Tibial nerve (tissue), 4 donors: ENCODE results near the gene FSTL4. TPM values are rescaled to one million over a fixed set of nuclear protein-coding genes. Genes with fewer than 3 reads are reported as not detected.

ENCODE experiments used
- DNase-seq, 2 donors: peaks; one replicate each; pipeline ENCODE4 v3.0.0-alpha.2; 2019; ENCODE audit warnings: low spot score in 2 of 2
- H3K27ac ChIP-seq, 4 donors: fragments of 200-600 bp; sonication (generic) in 3 of 4; one replicate each; pipeline ENCODE4 v1.5.1; 2017 to 2019; ENCODE audit warnings: mild to moderate bottlenecking in 1 of 4
- H3K27me3 ChIP-seq, 2 donors: fragments of 200-600 bp; sonication (generic) in 1 of 2; one replicate each; pipeline versions ENCODE4 v1.5.1 to v1.6.0; 2017 to 2019
- H3K36me3 ChIP-seq, 3 donors: fragments of 200-600 bp; sonication (generic); one replicate each; pipeline ENCODE4 v1.5.1; 2018 to 2019
- H3K4me1 ChIP-seq, 4 donors: fragments of 200-600 bp; sonication (generic) in 3 of 4; one replicate each; pipeline ENCODE4 v1.5.1; 2017 to 2019
- H3K4me3 ChIP-seq, 4 donors: fragments of 200-600 bp; sonication (generic) in 3 of 4; one replicate each; pipeline ENCODE4 v1.5.1; 2017 to 2019; ENCODE audit warnings: mild to moderate bottlenecking in 1 of 4, moderate library complexity in 1 of 4
- H3K9me3 ChIP-seq, 4 donors: fragments of 200-600 bp; sonication (generic) in 3 of 4; one replicate each; pipeline ENCODE4 v1.5.1; 2017 to 2019
- CTCF ChIP-seq, 5 experiments: fragments of 200-600 bp in 3 of 5; fragments of 450-650 bp in 2 of 5; sonication (generic) in 3 of 5; IDR thresholded peaks; one replicate each; pipeline ENCODE4 v1.5.1; 2016 to 2019; ENCODE audit warnings: antibody characterized with exemption in 5 of 5, mild to moderate bottlenecking in 3 of 5, moderate library complexity in 2 of 5
- EP300 ChIP-seq, 2 donors: sonication (generic); formaldehyde crosslinking; IDR thresholded peaks; one replicate each; pipeline ENCODE4 v1.6.1; 2017; ENCODE audit warnings: antibody characterized with exemption in 2 of 2, mild to moderate bottlenecking in 1 of 2
- POLR2A ChIP-seq, 2 donors: fragments of 450-650 bp; IDR thresholded peaks; one replicate each; pipeline ENCODE4 v1.6.1; 2017; ENCODE audit warnings: antibody characterized with exemption in 2 of 2, mild to moderate bottlenecking in 2 of 2, moderate library complexity in 2 of 2
- WGBS, 2 donors: methylation state at CpG; one replicate each; pipeline ENCODE4 v1.1.5; 2018; 5-methylcytosine and 5-hydroxymethylcytosine counted together
- total RNA-seq, 4 donors: library from RNA; depleted of rRNA; stranded (reverse); fragments of >200 nt; gene quantifications; one replicate each; pipeline ENCODE4 v1.1.0, GENCODE V29; 2016

FSTL4 gene
- total RNA-seq, 4 donors from 2014 or later = 0.22 TPM; not detected in 3

- no peak for DNase-seq
- Histone ChIP-seq H3K4me1 (no peaks in the 10 kb centered on the region), H3K9me3 (no peaks in the 10 kb centered on the region), H3K27me3 (no peaks in the 10 kb centered on the region), H3K4me3 (no peak overlapping the region), H3K36me3 (no peaks in the 10 kb centered on the region), H3K27ac (no peak overlapping the region)
- WGBS, 2 donors = 68 to 82% methylated on average over 10 of the region's 10 CpGs
- TF ChIP-seq CTCF (IDR thresholded peaks at IDR 0.05) (no peak), EP300 (IDR thresholded peaks at IDR 0.05) (no peak)
Observed at GRCh38 chr5:133363807-133364587, 248.3 kb downstream of the FSTL4 start.

GRCh38 chr5:133362438-133362837 lies 249.9 kb downstream of the FSTL4 start:
- H3K9me3 ChIP-seq = no peaks in the 10 kb centered on the region
- no peak overlapping the region for H3K4me3 ChIP-seq
- 88 to 90% methylated on average over 7 of the region's 7 CpGs for WGBS, 2 donors
- H3K27me3 ChIP-seq = no peaks in the 10 kb centered on the region
- no peaks in the 10 kb centered on the region for H3K4me1 ChIP-seq
- H3K36me3 ChIP-seq = no peaks in the 10 kb centered on the region
- no peak overlapping the region for H3K27ac ChIP-seq
- TF ChIP-seq EP300 (IDR thresholded peaks at IDR 0.05) = no peak
- no peak for TF ChIP-seq POLR2A (IDR thresholded peaks at IDR 0.05)
- no peak for TF ChIP-seq CTCF (IDR thresholded peaks at IDR 0.05)
- no peak for DNase-seq

DNA sequence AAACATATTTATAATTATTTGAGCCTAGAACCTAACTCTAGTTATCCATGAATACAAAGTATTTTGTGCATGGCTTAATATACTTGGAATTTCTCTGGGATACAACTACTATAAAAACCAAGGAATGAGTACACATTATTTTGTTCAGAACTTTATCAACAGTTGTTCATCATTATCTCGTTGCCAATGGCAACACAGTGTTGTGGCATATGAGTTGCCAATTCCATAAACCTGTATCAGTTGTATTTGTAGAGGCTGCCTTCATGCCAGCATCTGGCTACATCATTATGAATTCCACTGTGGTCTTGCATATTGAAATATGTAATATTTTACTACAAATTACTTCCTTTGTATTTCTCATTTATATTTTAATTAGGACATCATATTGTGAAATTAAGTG lies 250.4 kb downstream of the FSTL4 start:
- Histone ChIP-seq H3K9me3 (no peaks in the 10 kb centered on the region), H3K27ac (no peak overlapping the region), H3K36me3 (no peaks in the 10 kb centered on the region), H3K27me3 (no peaks in the 10 kb centered on the region), H3K4me3 (no peak overlapping the region), H3K4me1 (no peaks in the 10 kb centered on the region)
- TF ChIP-seq POLR2A (IDR thresholded peaks at IDR 0.05) = no peak
- no peak for TF ChIP-seq EP300 (IDR thresholded peaks at IDR 0.05)
- DNase-seq = no peak
- 83 to 90% methylated on average over 1 of the region's 1 CpG for WGBS, 2 donors

DNA sequence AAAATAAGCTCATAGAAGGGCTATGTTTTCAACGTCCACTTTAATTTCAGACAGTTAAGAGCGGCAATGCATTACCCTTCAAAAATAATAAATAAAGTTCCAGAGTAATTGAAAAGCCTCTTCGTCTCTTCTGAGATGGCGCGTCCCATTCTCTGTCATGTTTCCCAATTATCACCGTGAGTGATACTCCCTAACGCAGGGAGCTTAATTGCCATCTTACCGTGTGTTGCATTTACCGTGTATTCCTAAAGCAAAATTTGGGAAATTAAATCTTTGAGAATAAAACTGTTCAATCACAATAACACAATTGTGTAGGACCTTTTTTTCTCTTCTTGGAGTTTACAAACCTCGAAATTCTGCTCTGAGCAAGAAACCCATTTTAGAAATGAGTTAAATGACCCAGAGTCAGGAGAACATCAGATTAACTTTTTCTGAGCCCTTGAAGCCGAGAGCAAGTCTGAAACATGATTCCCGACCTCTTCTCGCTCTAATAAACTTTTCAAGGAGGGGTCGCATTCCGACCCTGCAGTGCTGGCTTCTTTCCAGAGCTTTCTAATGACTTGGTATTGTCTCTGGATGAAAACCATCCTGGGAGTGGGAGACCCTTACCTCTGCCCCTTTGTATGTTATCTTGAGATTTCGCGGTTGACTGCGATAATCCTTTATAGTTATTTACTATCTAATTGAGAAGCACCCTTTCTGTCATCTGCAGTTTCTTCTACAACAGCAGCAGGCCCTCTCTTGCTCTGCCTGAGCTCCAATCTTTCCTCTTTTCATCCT lies 251.5 kb downstream of the FSTL4 start:
- 47 to 49% methylated on average over 18 of the region's 18 CpGs for WGBS, 2 donors
- Histone ChIP-seq H3K4me3 (no peak overlapping the region), H3K27me3 (no peaks in the 10 kb centered on the region), H3K36me3 (no peaks in the 10 kb centered on the region), H3K27ac (no peak overlapping the region), H3K9me3 (no peaks in the 10 kb centered on the region), H3K4me1 (no peaks in the 10 kb centered on the region)
- TF ChIP-seq POLR2A (IDR thresholded peaks at IDR 0.05) (no peak), EP300 (IDR thresholded peaks at IDR 0.05) (no peak), CTCF (IDR thresholded peaks at IDR 0.05) (no peak)
- DNase-seq = no peak

DNA sequence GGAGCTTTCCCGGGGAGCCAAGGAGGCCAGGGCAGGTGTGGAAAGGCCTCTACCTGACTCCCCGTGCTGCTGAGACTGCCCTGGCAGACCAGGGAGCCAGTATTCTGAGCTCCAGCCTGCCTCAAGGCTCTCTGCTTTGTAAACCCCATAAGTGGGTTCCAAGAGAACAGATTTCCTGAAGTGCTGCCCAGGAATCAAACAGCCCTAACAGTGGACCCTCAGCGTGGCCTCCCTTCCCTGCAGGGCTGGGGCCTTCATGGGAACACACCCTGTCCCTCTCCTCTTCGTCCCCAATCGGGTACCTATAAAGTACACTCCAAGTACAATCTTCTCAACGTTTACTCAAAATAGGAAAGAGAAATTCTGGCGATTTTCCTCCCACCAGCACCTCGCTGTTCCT lies 252.5 kb downstream of the FSTL4 start:
- no peaks in the 10 kb centered on the region for H3K27me3 ChIP-seq
- H3K36me3 ChIP-seq = no peaks in the 10 kb centered on the region
- TF ChIP-seq EP300 (IDR thresholded peaks at IDR 0.05) = no peak
- TF ChIP-seq CTCF (IDR thresholded peaks at IDR 0.05) = no peak
- TF ChIP-seq POLR2A (IDR thresholded peaks at IDR 0.05) = no peak
- no peak overlapping the region for H3K4me3 ChIP-seq
- no peaks in the 10 kb centered on the region for H3K9me3 ChIP-seq
- H3K4me1 ChIP-seq = no peaks in the 10 kb centered on the region
- no peak for DNase-seq
- no peak overlapping the region for H3K27ac ChIP-seq
- 52 to 57% methylated on average over 8 of the region's 8 CpGs for WGBS, 2 donors
